Neural progenitor cell (in vitro differentiated cells): Measurements from ENCODE around the gene SMIM35.

Experiments
- CTCF ChIP-seq: fragments of 200-600 bp; sonication (generic); IDR thresholded peaks from 2 replicates; pipeline ENCODE4 v1.5.1; 2017; ENCODE audit warnings: antibody characterized with exemption, mild to moderate bottlenecking
- EZH2 ChIP-seq: fragments of 200-600 bp; sonication (generic); IDR thresholded peaks from 2 replicates; pipeline ENCODE4 v1.6.1; 2017; ENCODE audit warnings: antibody characterized with exemption, mild to moderate bottlenecking, moderate library complexity
- EZH2phosphoT487 ChIP-seq: fragments of 200-600 bp; sonication (generic); IDR thresholded peaks from 2 replicates; pipeline ENCODE4 v1.6.1; 2017; ENCODE audit warnings: antibody characterized with exemption

DNA sequence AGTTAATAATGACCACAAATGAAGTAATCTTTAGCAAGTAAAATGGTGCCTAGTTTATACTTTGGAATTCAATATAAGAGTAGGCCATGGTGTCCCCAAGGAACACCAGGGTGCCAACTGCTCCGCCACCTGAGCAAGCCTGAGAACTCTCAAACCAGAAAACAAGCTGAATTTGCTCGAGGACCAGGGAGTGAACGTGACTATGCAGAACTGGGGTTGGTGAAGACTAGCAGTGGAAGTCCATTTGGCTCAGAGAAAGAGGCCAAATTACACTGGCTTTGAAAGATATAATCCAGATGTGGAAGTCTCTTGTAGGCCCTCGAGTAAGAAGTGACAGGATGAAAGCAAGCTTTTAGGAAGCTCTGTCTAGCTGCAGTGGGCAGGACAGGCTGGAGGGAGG, 8.7 kb upstream of the SMIM35 start:
- TF ChIP-seq CTCF (no peak), EZH2 (no peak), EZH2phosphoT487 (no peak)
